Endothelial cell of umbilical vein (primary cell): Measurements from ENCODE around the gene CDRT15. TPM values are rescaled to one million over a fixed set of nuclear protein-coding genes. Genes with fewer than 3 reads are reported as not detected.

Experiments used
- BruUV-seq: library from RNA; stranded (reverse); fragments of 400-500 nt; replicated peaks from 2 replicates; lab custom pipeline; 2021; lab: Mats Ljungman, UMichigan
- CTCF ChIA-PET: fragments of 300-600, 350-600 bp; sonication (Branson Sonifier 250); formaldehyde crosslinking; loops from one replicate; lab custom pipeline; 2021; ENCODE audit warnings: antibody characterized with exemption, inconsistent platforms; lab: Charles Lee
- POLR2A ChIA-PET: fragments of 300-600, 350-600 bp; sonication (Branson Sonifier 250); formaldehyde crosslinking; loops from one replicate; lab custom pipeline; 2021; ENCODE audit warnings: antibody characterized with exemption, inconsistent platforms; lab: Charles Lee
- DNase-seq: peaks from one replicate; pipeline ENCODE4 v3.0.0-alpha.2; 2011; ENCODE audit warnings: low read depth, low spot score
- FAIRE-seq: peaks from 2 replicates; lab custom pipeline; 2011; peaks lifted over from hg19 to GRCh38; lab: Jason Lieb, UNC
- H2AFZ ChIP-seq: 2 replicates; pipeline ENCODE4 v1.6.0; 2012; ENCODE audit warnings: low read depth, low read length, control low read depth, inconsistent platforms
- H3K27ac ChIP-seq: 2 replicates; pipeline ENCODE4 v1.5.1; 2011; ENCODE audit warnings: low read depth, mild to moderate bottlenecking, control low read depth, low read length, moderate library complexity; ENCODE audit not compliant: insufficient read depth
- H3K27me3 ChIP-seq, 2 experiments: 2 replicates each; pipeline versions ENCODE4 v1.6.0 to v1.6.1; 2011; ENCODE audit warnings: low read length in 2 of 2, mixed read lengths in 1 of 2; ENCODE audit not compliant: control insufficient read depth in 2 of 2, insufficient read depth in 2 of 2
- H3K36me3 ChIP-seq, 2 experiments: 2 replicates in 1 of 2; 3 replicates in 1 of 2; pipeline ENCODE4 v1.5.1; 2011; ENCODE audit warnings: low read length in 2 of 2, mild to moderate bottlenecking in 1 of 2, moderate library complexity in 1 of 2; ENCODE audit not compliant: control insufficient read depth in 2 of 2, insufficient read depth in 2 of 2; ENCODE audit errors: extremely low read depth in 1 of 2
- H3K4me1 ChIP-seq: 3 replicates; pipeline ENCODE4 v1.5.1; 2011; ENCODE audit warnings: mild to moderate bottlenecking, low read length; ENCODE audit not compliant: control insufficient read depth, insufficient read depth; ENCODE audit errors: extremely low read depth
- H3K4me2 ChIP-seq: 2 replicates; pipeline ENCODE4 v1.6.1; 2011; ENCODE audit warnings: low read length, control low read depth, mixed read lengths; ENCODE audit not compliant: insufficient read depth
- H3K4me3 ChIP-seq, 3 experiments: fragments of 200-600 bp in 1 of 3; sonication (generic), shearing (Covaris generic) in 1 of 3; replicated peaks in 1 of 3; 2 replicates each; pipeline ENCODE4 v1.5.1; 2011 to 2016; ENCODE audit warnings: control low read depth in 3 of 3, low read length in 3 of 3, mild to moderate bottlenecking in 2 of 3, inconsistent platforms in 1 of 3, low read depth in 1 of 3, moderate library complexity in 1 of 3; ENCODE audit not compliant: insufficient read depth in 1 of 3
- H3K79me2 ChIP-seq: 2 replicates; pipeline ENCODE4 v1.6.0; 2012; ENCODE audit warnings: low read length, inconsistent platforms; ENCODE audit not compliant: control insufficient read depth, insufficient read depth
- H3K9ac ChIP-seq: replicated peaks from 2 replicates; pipeline ENCODE3; 2011; ENCODE audit warnings: low read length, control low read depth; ENCODE audit not compliant: insufficient read depth; ENCODE audit errors: extremely low read depth
- H3K9me1 ChIP-seq: replicated peaks from 3 replicates; pipeline ENCODE4 v1.6.0; 2011; ENCODE audit warnings: mild to moderate bottlenecking, low read length; ENCODE audit not compliant: control insufficient read depth, insufficient read depth; ENCODE audit errors: extremely low read depth
- H3K9me3 ChIP-seq: replicated peaks from 2 replicates; pipeline ENCODE4 v1.5.1; 2012; ENCODE audit warnings: low read length, inconsistent platforms; ENCODE audit not compliant: control insufficient read depth, insufficient read depth
- H4K20me1 ChIP-seq: replicated peaks from 2 replicates; pipeline ENCODE3; 2011; ENCODE audit warnings: mild to moderate bottlenecking, low read length; ENCODE audit not compliant: control insufficient read depth, insufficient read depth; ENCODE audit errors: extremely low read depth
- EZH2 ChIP-seq: IDR thresholded peaks from 2 replicates; pipeline ENCODE4 v1.6.1; 2012; ENCODE audit warnings: borderline replicate concordance, low read depth, mild to moderate bottlenecking, moderate library complexity, low read length, inconsistent platforms; ENCODE audit not compliant: severe bottlenecking
- FOS ChIP-seq: IDR thresholded peaks from 2 replicates; pipeline ENCODE4 v1.6.1; 2011; ENCODE audit warnings: mild to moderate bottlenecking, low read length, moderate library complexity, borderline replicate concordance; ENCODE audit not compliant: insufficient read depth
- GATA2 ChIP-seq: IDR thresholded peaks from 2 replicates; pipeline ENCODE4 v1.7.0; 2011; ENCODE audit warnings: low read depth, mild to moderate bottlenecking, moderate library complexity, mixed read lengths, low read length; ENCODE audit not compliant: insufficient read length, insufficient read depth
- JUN ChIP-seq: IDR thresholded peaks from 2 replicates; pipeline ENCODE4 v1.6.1; 2011; ENCODE audit warnings: borderline replicate concordance, low read depth; ENCODE audit not compliant: insufficient read length, insufficient read depth
- MYC ChIP-seq: IDR thresholded peaks from one replicate; pipeline ENCODE4 v1.6.1; 2011; ENCODE audit warnings: mild to moderate bottlenecking, low read depth, low read length
- POLR2A ChIP-seq: IDR thresholded peaks from 2 replicates; pipeline ENCODE4 v1.6.1; 2012; ENCODE audit warnings: low read depth, mild to moderate bottlenecking, control low read depth, low read length
- POLR2AphosphoS5 ChIP-seq: IDR thresholded peaks from 2 replicates; pipeline ENCODE4 v1.6.1; 2012; ENCODE audit warnings: low read depth, mild to moderate bottlenecking, control low read depth, low read length, moderate library complexity; ENCODE audit not compliant: insufficient read depth
- dilution Hi-C: fragments of 300-500 bp; cut with MboI; formaldehyde crosslinking; loops from one replicate; pipeline ENCODE4 v1.15.0; 2019; ENCODE audit warnings: low sequenced_read_pairs; ENCODE audit not compliant: extremely low pct_ligation_motif_present
- intact Hi-C: fragments of 100-400 bp; cut with micrococcal nuclease; formaldehyde crosslinking; loops from one replicate; pipeline ENCODE4 v1.10.0; 2022
- polyA plus RNA-seq, 4 experiments: library from polyadenylated mRNA; depleted of rRNA in 3 of 4; stranded (reverse) in 3 of 4; unstranded in 1 of 4; fragments of >200 nt; gene quantifications; 2 replicates each; pipeline versions ENCODE4 v1.2.1 to v1.2.3, GENCODE V29; 2011 to 2012; ENCODE audit warnings: missing spikeins in 1 of 4
- total RNA-seq: library from RNA; stranded (reverse); gene quantifications from 2 replicates; pipeline ENCODE4 v1.2.3, GENCODE V29; 2021
- TF ChIP-seq, protein P1 (sequence below): IDR thresholded peaks from 2 replicates; pipeline ENCODE4 v1.6.1; 2011; ENCODE audit not compliant: insufficient read depth, insufficient read length
- TF ChIP-seq, protein P2 (sequence below), 2 donors: IDR thresholded peaks; 1 replicate in 1 of 2; 2 replicates in 1 of 2; pipeline ENCODE4 v1.5.1; 2011; ENCODE audit warnings: low read length in 2 of 2, mild to moderate bottlenecking in 2 of 2, moderate library complexity in 2 of 2, control low read depth in 1 of 2, inconsistent platforms in 1 of 2, low read depth in 1 of 2; ENCODE audit not compliant: insufficient read depth in 1 of 2; ENCODE audit errors: extremely low read depth in 1 of 2

Gene CDRT15
- total and polyA plus RNA-seq, 2 donors (not counting 3 experiments of a cell fraction or from before 2014, with no cell fraction given) = not detected

DNA sequence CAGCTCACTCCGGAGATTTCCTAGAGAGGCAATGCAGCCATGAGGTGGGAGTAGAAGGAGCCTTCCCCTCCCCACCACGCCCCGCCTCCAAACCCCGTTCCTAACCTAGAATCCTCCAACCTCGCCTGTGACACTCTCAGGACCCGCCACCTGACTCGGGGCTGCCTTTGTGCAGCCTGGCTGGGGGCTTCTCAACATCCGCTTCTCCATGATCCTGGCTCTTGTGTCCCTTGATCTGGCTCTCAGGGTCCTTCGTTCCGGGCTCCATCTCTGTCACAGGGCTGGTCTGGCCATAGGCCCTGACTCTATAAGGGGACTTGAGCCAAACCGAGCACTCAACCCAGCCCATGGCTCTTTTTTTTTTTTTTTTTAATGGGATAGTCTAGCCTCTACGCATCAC is 24.3 kb downstream of the CDRT15 start:
- dilution Hi-C loops = no loop called here
- no peaks in the 10 kb centered on the region for H3K79me2 ChIP-seq

More for the DNA sequence above, 24.3 kb downstream of the CDRT15 start:
- Histone ChIP-seq H3K9me1 (no peaks in the 10 kb centered on the region), H3K27me3 (no peaks in the 10 kb centered on the region), H3K4me2 (no peak overlapping the region), H3K9ac (no peak overlapping the region), H3K4me1 (no peaks in the 10 kb centered on the region), H3K9me3 (no peaks in the 10 kb centered on the region), H3K4me3 (no peak overlapping the region), H4K20me1 (no peaks in the 10 kb centered on the region), H3K27ac (no peak overlapping the region), H3K36me3 (no peaks in the 10 kb centered on the region), H2AFZ (no peak overlapping the region)
- CTCF ChIA-PET = interaction anchor here (1.2 kb wide), 1 partner anchor 9 kb away, joined by 3 read pairs; no protein-coding TSS in a partner anchor
- no peak for DNase-seq
- TF ChIP-seq EZH2 = no peak
- TF ChIP-seq MYC = no peak
- no peak for TF ChIP-seq JUN
- TF ChIP-seq POLR2A = no peak
- TF ChIP-seq POLR2AphosphoS5 = no peak
- TF ChIP-seq FOS = no peak
- TF ChIP-seq, protein P1, sequence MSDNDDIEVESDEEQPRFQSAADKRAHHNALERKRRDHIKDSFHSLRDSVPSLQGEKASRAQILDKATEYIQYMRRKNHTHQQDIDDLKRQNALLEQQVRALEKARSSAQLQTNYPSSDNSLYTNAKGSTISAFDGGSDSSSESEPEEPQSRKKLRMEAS = no peak
- no peak for TF ChIP-seq GATA2
- TF ChIP-seq, protein P2, sequence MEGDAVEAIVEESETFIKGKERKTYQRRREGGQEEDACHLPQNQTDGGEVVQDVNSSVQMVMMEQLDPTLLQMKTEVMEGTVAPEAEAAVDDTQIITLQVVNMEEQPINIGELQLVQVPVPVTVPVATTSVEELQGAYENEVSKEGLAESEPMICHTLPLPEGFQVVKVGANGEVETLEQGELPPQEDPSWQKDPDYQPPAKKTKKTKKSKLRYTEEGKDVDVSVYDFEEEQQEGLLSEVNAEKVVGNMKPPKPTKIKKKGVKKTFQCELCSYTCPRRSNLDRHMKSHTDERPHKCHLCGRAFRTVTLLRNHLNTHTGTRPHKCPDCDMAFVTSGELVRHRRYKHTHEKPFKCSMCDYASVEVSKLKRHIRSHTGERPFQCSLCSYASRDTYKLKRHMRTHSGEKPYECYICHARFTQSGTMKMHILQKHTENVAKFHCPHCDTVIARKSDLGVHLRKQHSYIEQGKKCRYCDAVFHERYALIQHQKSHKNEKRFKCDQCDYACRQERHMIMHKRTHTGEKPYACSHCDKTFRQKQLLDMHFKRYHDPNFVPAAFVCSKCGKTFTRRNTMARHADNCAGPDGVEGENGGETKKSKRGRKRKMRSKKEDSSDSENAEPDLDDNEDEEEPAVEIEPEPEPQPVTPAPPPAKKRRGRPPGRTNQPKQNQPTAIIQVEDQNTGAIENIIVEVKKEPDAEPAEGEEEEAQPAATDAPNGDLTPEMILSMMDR (IDR thresholded peaks at IDR 0.05; ENCODE audit: extremely low read depth in 1 of 2, insufficient read depth in 1 of 2, low read depth in 1 of 2, low read length in 2 of 2) = no peak
- POLR2A ChIA-PET = no interaction called here
- intact Hi-C loops = no loop called here
- no TSS peak for BruUV-seq
- no peak for FAIRE-seq
